ENCODE measurements around the gene TRIM71. TPM values are rescaled to one million over a fixed set of nuclear protein-coding genes. Genes with fewer than 3 reads are reported as not detected.
A peak's percentile ranks its signal among the peaks of the same experiment; 100 is the strongest.

Gene TRIM71
- total RNA-seq, 1 experiment from 2014 or later = 376 TPM

GRCh38 chr3:32791833-32792232 is 26.0 kb upstream of the TRIM71 start:
- DNase-seq = no peak
- no peak overlapping the region for H2BK12ac ChIP-seq (ENCODE audit: insufficient read length, low read depth, low read length)
- Mint-ChIP-seq H3K9me3 (peaks cover 5 to 9% of the 10 kb centered on the region in 2 experiments), H3K27ac (peak overlapping the region; percentile 37 to 73 (median 57); a peak in 5 of 7 replicates), H3K36me3 (ENCODE audit: insufficient read depth in 1 of 3, low read depth in 3 of 3) (peaks cover 17 to 35% (median 24%) of the 10 kb centered on the region in 3 experiments), H3K4me3 (no peak overlapping the region), H3K4me1 (peaks cover 37 to 41% of the 10 kb centered on the region in 2 experiments), H3K27me3 (ENCODE audit: low read depth) (peaks cover 1% of the 10 kb centered on the region; the same call in 1 of the 2 replicates)
- H3K9ac ChIP-seq (ENCODE audit: extremely low read depth, insufficient read length, low read length) = no peak overlapping the region
- no peaks in the 10 kb centered on the region for H3K27me3 ChIP-seq (ENCODE audit: insufficient read depth, low read length)
- no peak overlapping the region for H3K4ac ChIP-seq (ENCODE audit: low read depth, low read length)
- no peaks in the 10 kb centered on the region for H3K79me1 ChIP-seq (ENCODE audit: insufficient read depth, low read depth, low read length, poor library complexity, severe bottlenecking)
- no CpG with 5 or more reads among the region's 3 CpGs for WGBS (ENCODE audit: extremely low coverage, insufficient read length, low lambda C conversion rate)
- H2AFZ ChIP-seq (ENCODE audit: low read length) = no peak overlapping the region
- no peak overlapping the region for H3K4me2 ChIP-seq (ENCODE audit: insufficient read depth, insufficient read length, low read length)
- no peak overlapping the region for H3K23ac ChIP-seq (ENCODE audit: insufficient read length, low read depth, low read length)
- H3K27ac ChIP-seq (ENCODE audit: insufficient read length, low read depth, low read length) = no peak overlapping the region
- no peaks in the 10 kb centered on the region for H3K23me2 ChIP-seq (ENCODE audit: insufficient read length, low read depth, low read length, poor library complexity, severe bottlenecking)
- H3K56ac ChIP-seq (ENCODE audit: insufficient read length, low read depth, low read length) = no peak overlapping the region
- no peak overlapping the region for H2BK120ac ChIP-seq (ENCODE audit: low read depth, low read length, poor library complexity, severe bottlenecking)
- 0 out of 2 replicates have a peak, but pooled peaks cover 2% of the 10 kb centered on the region for H3K79me2 ChIP-seq (ENCODE audit: insufficient read depth, low read length)
- H3K18ac ChIP-seq (ENCODE audit: insufficient read length, low read depth, low read length) = no peak overlapping the region
- no peak overlapping the region for H2AK5ac ChIP-seq (ENCODE audit: insufficient read length, low read length)
- no peaks in the 10 kb centered on the region for H3K4me1 ChIP-seq (ENCODE audit: insufficient read depth, low read length)
- H3T11ph ChIP-seq (ENCODE audit: low read length) = no peak overlapping the region
- TF ChIP-seq CTCF (conservative IDR thresholded peaks at IDR 0.05) = no peak
- no peaks in the 10 kb centered on the region for H3K9me3 ChIP-seq (ENCODE audit: control insufficient read depth, low read depth, low read length)
- H4K5ac ChIP-seq (ENCODE audit: insufficient read length, low read depth, low read length) = no peak overlapping the region
- H2BK5ac ChIP-seq (ENCODE audit: insufficient read length, low read length) = no peak overlapping the region
- no peak overlapping the region for H2BK15ac ChIP-seq (ENCODE audit: low read depth, low read length)
- H4K8ac ChIP-seq (replicated peaks; ENCODE audit: insufficient read length, low read depth, low read length) = no peak overlapping the region
- H2BK20ac ChIP-seq (ENCODE audit: low read depth, low read length, poor library complexity, severe bottlenecking) = no peak overlapping the region
- H4K20me1 ChIP-seq (ENCODE audit: control insufficient read depth, insufficient read depth, insufficient read length) = no peaks in the 10 kb centered on the region
- H4K91ac ChIP-seq (ENCODE audit: insufficient read length, low read depth, low read length) = no peak overlapping the region
- H3K14ac ChIP-seq (ENCODE audit: insufficient read depth, low read length) = no peak overlapping the region
